GM12878 (cell line): Measurements from ENCODE around the gene CPNE9.

ENCODE experiments used
- BRCA1 ChIP-seq: IDR thresholded peaks from 2 replicates; pipeline ENCODE4 v1.6.1; 2011; ENCODE audit warnings: low read depth, low read length, improper control_type of control experiment
- CHD1 ChIP-seq: IDR thresholded peaks from 2 replicates; pipeline ENCODE4 v1.6.1; 2012; ENCODE audit warnings: low read depth, low read length, improper control_type of control experiment
- POLR2A ChIP-seq: IDR thresholded peaks from 2 replicates; pipeline ENCODE4 v1.6.1; 2011; ENCODE audit warnings: low read depth, mild to moderate bottlenecking, low read length
- RCOR1 ChIP-seq: conservative IDR thresholded peaks from 2 replicates; pipeline ENCODE4 v1.6.1; 2012; ENCODE audit warnings: low read depth, low read length, improper control_type of control experiment
- SP1 ChIP-seq: IDR thresholded peaks from one replicate; pipeline ENCODE4 v1.6.1; 2011; ENCODE audit warnings: low read depth, low read length
- SUZ12 ChIP-seq: fragments of 200-600 bp; sonication (generic); IDR thresholded peaks from one replicate; pipeline ENCODE4 v1.6.1; 2018; ENCODE audit warnings: antibody characterized with exemption, mild to moderate bottlenecking; ENCODE audit not compliant: unreplicated experiment
- TF ChIP-seq, protein P1 (sequence below): IDR thresholded peaks from 2 replicates; pipeline ENCODE4 v1.6.1; 2012; ENCODE audit warnings: improper control_type of control experiment, low read depth, low read length; ENCODE audit not compliant: insufficient replicate concordance
- TF ChIP-seq, protein P2 (sequence below), 3 experiments: IDR thresholded peaks in 2 of 3; conservative IDR thresholded peaks in 1 of 3; 2 replicates each; pipeline ENCODE4 v1.5.1; 2011; ENCODE audit warnings: low read depth in 3 of 3, low read length in 3 of 3, mild to moderate bottlenecking in 3 of 3, control low read depth in 2 of 3, moderate library complexity in 2 of 3, inconsistent platforms in 1 of 3, mixed read lengths in 1 of 3; ENCODE audit not compliant: control insufficient read depth in 2 of 3, insufficient read depth in 1 of 3; ENCODE audit errors: extremely low read depth in 1 of 3

DNA sequence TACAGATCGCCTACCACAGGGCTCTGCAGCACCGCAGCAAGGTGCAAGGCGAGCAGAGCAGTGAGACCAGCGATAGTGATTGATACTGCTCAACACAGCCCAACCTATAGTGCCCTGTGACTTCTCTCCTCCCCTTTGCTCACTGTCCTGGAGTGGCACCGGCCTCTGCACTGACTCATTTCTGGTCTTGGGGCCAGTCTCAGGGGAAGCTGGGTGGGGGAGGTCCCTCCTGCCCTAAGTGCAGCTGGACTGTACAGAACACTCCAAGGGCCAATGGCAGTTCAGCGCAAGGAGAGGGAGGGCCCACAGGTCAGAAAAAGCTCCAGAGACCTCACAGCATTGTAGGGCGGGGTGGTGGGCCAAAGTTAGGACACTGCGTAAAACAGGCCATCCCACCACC lies 43.6 kb downstream of the CPNE9 start:
- TF ChIP-seq SUZ12 (no peak), BRCA1 (no peak), SP1 (no peak), POLR2A (no peak), CHD1 (no peak), RCOR1 (no peak)
- TF ChIP-seq, protein P1, sequence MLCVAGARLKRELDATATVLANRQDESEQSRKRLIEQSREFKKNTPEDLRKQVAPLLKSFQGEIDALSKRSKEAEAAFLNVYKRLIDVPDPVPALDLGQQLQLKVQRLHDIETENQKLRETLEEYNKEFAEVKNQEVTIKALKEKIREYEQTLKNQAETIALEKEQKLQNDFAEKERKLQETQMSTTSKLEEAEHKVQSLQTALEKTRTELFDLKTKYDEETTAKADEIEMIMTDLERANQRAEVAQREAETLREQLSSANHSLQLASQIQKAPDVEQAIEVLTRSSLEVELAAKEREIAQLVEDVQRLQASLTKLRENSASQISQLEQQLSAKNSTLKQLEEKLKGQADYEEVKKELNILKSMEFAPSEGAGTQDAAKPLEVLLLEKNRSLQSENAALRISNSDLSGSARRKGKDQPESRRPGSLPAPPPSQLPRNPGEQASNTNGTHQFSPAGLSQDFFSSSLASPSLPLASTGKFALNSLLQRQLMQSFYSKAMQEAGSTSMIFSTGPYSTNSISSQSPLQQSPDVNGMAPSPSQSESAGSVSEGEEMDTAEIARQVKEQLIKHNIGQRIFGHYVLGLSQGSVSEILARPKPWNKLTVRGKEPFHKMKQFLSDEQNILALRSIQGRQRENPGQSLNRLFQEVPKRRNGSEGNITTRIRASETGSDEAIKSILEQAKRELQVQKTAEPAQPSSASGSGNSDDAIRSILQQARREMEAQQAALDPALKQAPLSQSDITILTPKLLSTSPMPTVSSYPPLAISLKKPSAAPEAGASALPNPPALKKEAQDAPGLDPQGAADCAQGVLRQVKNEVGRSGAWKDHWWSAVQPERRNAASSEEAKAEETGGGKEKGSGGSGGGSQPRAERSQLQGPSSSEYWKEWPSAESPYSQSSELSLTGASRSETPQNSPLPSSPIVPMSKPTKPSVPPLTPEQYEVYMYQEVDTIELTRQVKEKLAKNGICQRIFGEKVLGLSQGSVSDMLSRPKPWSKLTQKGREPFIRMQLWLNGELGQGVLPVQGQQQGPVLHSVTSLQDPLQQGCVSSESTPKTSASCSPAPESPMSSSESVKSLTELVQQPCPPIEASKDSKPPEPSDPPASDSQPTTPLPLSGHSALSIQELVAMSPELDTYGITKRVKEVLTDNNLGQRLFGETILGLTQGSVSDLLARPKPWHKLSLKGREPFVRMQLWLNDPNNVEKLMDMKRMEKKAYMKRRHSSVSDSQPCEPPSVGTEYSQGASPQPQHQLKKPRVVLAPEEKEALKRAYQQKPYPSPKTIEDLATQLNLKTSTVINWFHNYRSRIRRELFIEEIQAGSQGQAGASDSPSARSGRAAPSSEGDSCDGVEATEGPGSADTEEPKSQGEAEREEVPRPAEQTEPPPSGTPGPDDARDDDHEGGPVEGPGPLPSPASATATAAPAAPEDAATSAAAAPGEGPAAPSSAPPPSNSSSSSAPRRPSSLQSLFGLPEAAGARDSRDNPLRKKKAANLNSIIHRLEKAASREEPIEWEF: no peak
- TF ChIP-seq, protein P2, sequence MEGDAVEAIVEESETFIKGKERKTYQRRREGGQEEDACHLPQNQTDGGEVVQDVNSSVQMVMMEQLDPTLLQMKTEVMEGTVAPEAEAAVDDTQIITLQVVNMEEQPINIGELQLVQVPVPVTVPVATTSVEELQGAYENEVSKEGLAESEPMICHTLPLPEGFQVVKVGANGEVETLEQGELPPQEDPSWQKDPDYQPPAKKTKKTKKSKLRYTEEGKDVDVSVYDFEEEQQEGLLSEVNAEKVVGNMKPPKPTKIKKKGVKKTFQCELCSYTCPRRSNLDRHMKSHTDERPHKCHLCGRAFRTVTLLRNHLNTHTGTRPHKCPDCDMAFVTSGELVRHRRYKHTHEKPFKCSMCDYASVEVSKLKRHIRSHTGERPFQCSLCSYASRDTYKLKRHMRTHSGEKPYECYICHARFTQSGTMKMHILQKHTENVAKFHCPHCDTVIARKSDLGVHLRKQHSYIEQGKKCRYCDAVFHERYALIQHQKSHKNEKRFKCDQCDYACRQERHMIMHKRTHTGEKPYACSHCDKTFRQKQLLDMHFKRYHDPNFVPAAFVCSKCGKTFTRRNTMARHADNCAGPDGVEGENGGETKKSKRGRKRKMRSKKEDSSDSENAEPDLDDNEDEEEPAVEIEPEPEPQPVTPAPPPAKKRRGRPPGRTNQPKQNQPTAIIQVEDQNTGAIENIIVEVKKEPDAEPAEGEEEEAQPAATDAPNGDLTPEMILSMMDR (IDR thresholded peaks at IDR 0.05 in 2 of 3, conservative IDR thresholded peaks at IDR 0.05 in 1 of 3; ENCODE audit: control insufficient read depth in 2 of 3, extremely low read depth in 1 of 3, insufficient read depth in 1 of 3, low read depth in 3 of 3, low read length in 3 of 3): no peak
